B cell (primary cell): Measurements from ENCODE around the gene CFAP20. TPM values are rescaled to one million over a fixed set of nuclear protein-coding genes. Genes with fewer than 3 reads are reported as not detected.

Experiments
- ATAC-seq: fragments of 200-7000 bp; cut with Tn5 transposase; one replicate; pipeline ENCODE4 v1.10.0; 2021; ENCODE audit warnings: low read depth, mild to moderate bottlenecking, moderate number of reproducible peaks, moderate library complexity
- CTCF ChIA-PET: fragments of 350-600 bp; sonication (Branson Sonifier 250); formaldehyde crosslinking; loops from one replicate; lab custom pipeline; 2021; ENCODE audit warnings: antibody characterized with exemption, inconsistent platforms; lab: Charles Lee
- POLR2A ChIA-PET: fragments of 350-600 bp; sonication (Branson Sonifier 250); formaldehyde crosslinking; loops from one replicate; lab custom pipeline; 2021; ENCODE audit warnings: antibody characterized with exemption; lab: Charles Lee
- DNase-seq: peaks from one replicate; pipeline ENCODE4 v3.0.0; 2013
- H2AFZ ChIP-seq: 2 replicates; pipeline ENCODE4 v1.6.1; 2012; ENCODE audit warnings: mild to moderate bottlenecking, low read depth, low read length; ENCODE audit not compliant: insufficient read depth, poor library complexity, severe bottlenecking
- H3K27ac ChIP-seq, 2 donors: 1 replicate in 1 of 2; 2 replicates in 1 of 2; pipeline ENCODE4 v1.5.1; 2012 to 2013; ENCODE audit warnings: low read length in 2 of 2, mild to moderate bottlenecking in 2 of 2, moderate library complexity in 1 of 2
- H3K27me3 ChIP-seq, 4 experiments: fragments of 200-600 bp in 1 of 4; sonication (generic) in 1 of 4; replicated peaks in 1 of 4; 1 replicate in 2 of 4; 2 replicates in 2 of 4; pipeline versions ENCODE4 v1.6.1 to v1.7.0; 2013 to 2016; ENCODE audit warnings: low read length in 3 of 4, mild to moderate bottlenecking in 2 of 4, mixed read lengths in 1 of 4, moderate library complexity in 1 of 4; ENCODE audit not compliant: insufficient read depth in 4 of 4, control insufficient read depth in 3 of 4; ENCODE audit errors: control extremely low read depth in 1 of 4
- H3K36me3 ChIP-seq, 2 experiments: replicated peaks in 1 of 2; 1 replicate in 1 of 2; 2 replicates in 1 of 2; pipeline versions ENCODE4 v1.6.1 to v1.7.1; 2013; ENCODE audit warnings: low read length in 1 of 2; ENCODE audit not compliant: insufficient read depth in 2 of 2, control insufficient read depth in 1 of 2; ENCODE audit errors: control extremely low read depth in 1 of 2, extremely low read depth in 1 of 2
- H3K4me1 ChIP-seq, 2 donors: fragments of 200-600 bp in 1 of 2; sonication (generic) in 1 of 2; 1 replicate in 1 of 2; 2 replicates in 1 of 2; pipeline versions ENCODE4 v1.5.1 to v1.6.1; 2013 to 2017; ENCODE audit warnings: low read length in 2 of 2; ENCODE audit not compliant: control insufficient read depth in 2 of 2, insufficient read depth in 2 of 2
- H3K4me2 ChIP-seq: replicated peaks from 2 replicates; pipeline ENCODE3; 2012; ENCODE audit warnings: mild to moderate bottlenecking, low read depth, low read length; ENCODE audit not compliant: poor library complexity, severe bottlenecking
- H3K4me3 ChIP-seq, 5 experiments: fragments of 200-600 bp in 1 of 5; sonication (generic) in 1 of 5; 1 replicate in 3 of 5; 2 replicates in 2 of 5; pipeline versions ENCODE4 v1.5.1 to v1.7.0; 2011 to 2016; ENCODE audit warnings: low read length in 4 of 5, mild to moderate bottlenecking in 4 of 5, low read depth in 2 of 5, control low read depth in 1 of 5, moderate library complexity in 1 of 5; ENCODE audit not compliant: insufficient read depth in 1 of 5; ENCODE audit errors: control extremely low read depth in 1 of 5, extremely low read depth in 1 of 5
- H3K79me2 ChIP-seq: fragments of 200-600 bp; sonication (generic); one replicate; pipeline ENCODE4 v1.6.0; 2016; ENCODE audit warnings: low read length; ENCODE audit not compliant: control insufficient read depth, insufficient read depth
- H3K9ac ChIP-seq: fragments of 200-600 bp; sonication (generic); 2 replicates; pipeline ENCODE4 v1.6.1; 2017; ENCODE audit warnings: mild to moderate bottlenecking, low read length, moderate library complexity
- H3K9me3 ChIP-seq, 3 donors: one replicate each; pipeline versions ENCODE4 v1.6.1 to v1.7.1; 2013; ENCODE audit warnings: low read length in 2 of 3; ENCODE audit not compliant: control insufficient read depth in 2 of 3, insufficient read depth in 1 of 3; ENCODE audit errors: control extremely low read depth in 1 of 3
- H4K20me1 ChIP-seq: 2 replicates; pipeline ENCODE4 v1.6.0; 2012; ENCODE audit warnings: mild to moderate bottlenecking, low read length; ENCODE audit not compliant: insufficient read depth, control insufficient read depth, poor library complexity, severe bottlenecking
- H3K27ac Mint-ChIP-seq: one replicate; pipeline ENCODE4 v1.8.0; 2021; ENCODE audit warnings: mixed read lengths
- H3K27me3 Mint-ChIP-seq: one replicate; pipeline ENCODE4 v1.8.0; 2021; ENCODE audit warnings: mixed read lengths
- H3K4me1 Mint-ChIP-seq: one replicate; pipeline ENCODE4 v1.8.0; 2021; ENCODE audit warnings: mixed read lengths
- H3K4me3 Mint-ChIP-seq: one replicate; pipeline ENCODE4 v1.8.0; 2021; ENCODE audit warnings: mixed read lengths
- H3K9me3 Mint-ChIP-seq: one replicate; pipeline ENCODE4 v1.8.0; 2022; ENCODE audit warnings: mixed read lengths; ENCODE audit not compliant: insufficient read depth
- CTCF ChIP-seq: fragments of 200-600 bp; IDR thresholded peaks from one replicate; pipeline ENCODE4 v1.8.0; 2022; ENCODE audit warnings: antibody characterized with exemption, mild to moderate bottlenecking
- EZH2 ChIP-seq: IDR thresholded peaks from 2 replicates; pipeline ENCODE4 v1.6.1; 2012; ENCODE audit warnings: borderline replicate concordance, low read depth, mild to moderate bottlenecking, moderate library complexity, low read length; ENCODE audit not compliant: insufficient read depth, poor library complexity, severe bottlenecking
- WGBS: methylation state at CpG from one replicate; pipeline ENCODE4 v1.1.5; 2013; ENCODE audit warnings: missing lambda C conversion rate; ENCODE audit not compliant: insufficient coverage; 5-methylcytosine and 5-hydroxymethylcytosine counted together
- intact Hi-C: fragments of 100-400 bp; cut with micrococcal nuclease; formaldehyde crosslinking; loops from one replicate; pipeline ENCODE4 v1.10.0; 2022
- polyA plus RNA-seq: library from polyadenylated mRNA; depleted of rRNA; stranded (reverse); fragments of >200 nt; gene quantifications from 2 replicates; pipeline ENCODE4 v1.2.3, GENCODE V29; 2012
- total RNA-seq, 2 donors: library from RNA; stranded (reverse); fragments of 120-200 nt in 1 of 2; gene quantifications; 1 replicate in 1 of 2; 2 replicates in 1 of 2; pipeline versions ENCODE4 v1.2.3 to v1.2.4, GENCODE V29; 2013 to 2022

CFAP20 gene
- total and polyA plus RNA-seq, 2 donors (not counting 1 experiment from before 2014, with no cell fraction given) = 27.3 to 45.4 TPM

DNA sequence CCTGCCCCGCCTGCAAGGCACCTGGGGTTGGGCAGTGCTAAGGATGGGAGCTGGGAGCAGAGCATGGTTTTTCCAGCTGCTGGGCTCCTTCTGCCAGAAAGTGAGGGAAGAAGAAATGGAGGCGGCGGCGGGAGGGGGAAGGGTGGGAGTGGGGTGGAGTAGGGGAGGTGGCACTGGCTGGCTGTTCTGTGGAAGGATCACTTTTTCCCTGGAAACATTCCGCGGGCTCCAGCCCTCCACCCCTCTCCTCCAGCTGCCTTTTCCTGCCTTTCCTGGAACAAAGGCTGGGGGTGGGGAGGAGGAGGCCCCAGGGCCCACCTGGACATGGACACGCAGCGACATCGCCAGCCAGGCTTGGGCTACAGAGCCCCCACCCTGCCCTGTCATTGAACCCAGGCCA lies 41.1 kb downstream of the CFAP20 start:
- intact Hi-C loops = no loop called here
- H3K9ac ChIP-seq = no peak overlapping the region
- H3K27me3 ChIP-seq = no peaks in the 10 kb centered on the region
- no peak overlapping the region for H3K4me2 ChIP-seq
- H3K4me3 Mint-ChIP-seq = no peak overlapping the region
- peaks cover 0 to 6% (median 0%) of the 10 kb centered on the region in 3 donors for H3K9me3 ChIP-seq
- no peaks in the 10 kb centered on the region for H4K20me1 ChIP-seq
- H3K4me1 Mint-ChIP-seq = no peaks in the 10 kb centered on the region
- DNase-seq (no peak), ATAC-seq (no peak)
- TF ChIP-seq CTCF = no peak
- TF ChIP-seq EZH2 = no peak
- H3K4me3 ChIP-seq = no peak overlapping the region
- no peaks in the 10 kb centered on the region for H3K79me2 ChIP-seq
- H3K27ac Mint-ChIP-seq = no peak overlapping the region
- no CpG with 5 or more reads among the region's 9 CpGs for WGBS
- H3K4me1 ChIP-seq = no peaks in the 10 kb centered on the region
- H3K36me3 ChIP-seq = no peaks in the 10 kb centered on the region
- H3K9me3 Mint-ChIP-seq = no peaks in the 10 kb centered on the region
- no peak overlapping the region for H3K27ac ChIP-seq
- H3K27me3 Mint-ChIP-seq = no peaks in the 10 kb centered on the region
- ChIA-PET POLR2A (no interaction called here), CTCF (no interaction called here)
- H2AFZ ChIP-seq = no peak overlapping the region

- ChIA-PET CTCF (no interaction called here), POLR2A (no interaction called here)
- Mint-ChIP-seq H3K27me3 (no peaks in the 10 kb centered on the region), H3K4me1 (no peaks in the 10 kb centered on the region), H3K4me3 (no peak overlapping the region), H3K9me3 (no peaks in the 10 kb centered on the region), H3K27ac (no peak overlapping the region)
- DNase-seq = no peak
- Histone ChIP-seq H3K79me2 (no peaks in the 10 kb centered on the region), H3K9me3 (peaks cover 0 to 6% (median 0%) of the 10 kb centered on the region in 3 donors), H3K9ac (no peak overlapping the region), H3K4me3 (no peak overlapping the region), H4K20me1 (no peaks in the 10 kb centered on the region), H3K36me3 (no peaks in the 10 kb centered on the region), H3K4me1 (no peaks in the 10 kb centered on the region), H3K27me3 (no peaks in the 10 kb centered on the region), H3K4me2 (no peak overlapping the region), H3K27ac (no peak overlapping the region), H2AFZ (no peak overlapping the region)
- intact Hi-C loops = no loop called here
- WGBS = 99% methylated on average over 23 of the region's 23 CpGs
- TF ChIP-seq CTCF = no peak
- no peak for TF ChIP-seq EZH2
- no peak for ATAC-seq
Measured at GRCh38 chr16:58087209-58087913, 41.8 kb downstream of the CFAP20 start.
